Bronchial epithelial cell (primary cell): ENCODE data around the gene AMZ2. TPM values are rescaled to one million over a fixed set of nuclear protein-coding genes. Genes with fewer than 3 reads are reported as not detected.
"Not testable (repeated sequence)": the region's sequence is repeated elsewhere in the genome, so short reads cannot be mapped to it uniquely, and the experiment has no call there.

ENCODE experiments used
- DNase-seq: peaks from one replicate; pipeline ENCODE4 v3.0.0-alpha.2; 2010; ENCODE audit warnings: low read depth
- FAIRE-seq: peaks from 2 replicates; lab custom pipeline; 2011; peaks lifted over from hg19 to GRCh38; lab: Jason Lieb, UNC
- H3K27me3 ChIP-seq: 2 replicates; pipeline ENCODE4 v1.5.1; 2011; ENCODE audit warnings: low read length; ENCODE audit not compliant: control insufficient read depth, insufficient read depth
- H3K36me3 ChIP-seq: 2 replicates; pipeline ENCODE4 v1.5.1; 2011; ENCODE audit warnings: low read length; ENCODE audit not compliant: control insufficient read depth, insufficient read depth
- H3K4me3 ChIP-seq: 2 replicates; pipeline ENCODE4 v1.5.1; 2011; ENCODE audit warnings: mild to moderate bottlenecking, low read depth, low read length, control low read depth
- CTCF ChIP-seq: IDR thresholded peaks from 2 replicates; pipeline ENCODE4 v1.5.1; 2011; ENCODE audit warnings: mild to moderate bottlenecking, moderate library complexity, low read length, control low read depth, inconsistent platforms; ENCODE audit not compliant: insufficient read depth, severe bottlenecking
- total RNA-seq: library from RNA; depleted of rRNA; stranded (reverse); fragments of >200 nt; gene quantifications from 2 replicates; pipeline ENCODE4 v1.2.1, GENCODE V29; 2014

The AMZ2 gene
- total RNA-seq, 1 donor from 2014 or later: 107 TPM

- DNase-seq: no peak
- H3K27me3 ChIP-seq: no peaks in the 10 kb centered on the region
- H3K36me3 ChIP-seq: no peaks in the 10 kb centered on the region
- peak; percentile 58 for FAIRE-seq
- no peak for TF ChIP-seq CTCF
- no peak overlapping the region for H3K4me3 ChIP-seq
These were observed 18.8 kb upstream of the AMZ2 start for GRCh38 chr17:68228817-68229570.

- TF ChIP-seq CTCF: no peak
- DNase-seq: no peak
- Histone ChIP-seq H3K36me3 (no peaks in the 10 kb centered on the region), H3K4me3 (no peak overlapping the region), H3K27me3 (no peaks in the 10 kb centered on the region)
- FAIRE-seq: no peak
These were observed 18.2 kb upstream of the AMZ2 start for GRCh38 chr17:68229619-68230018.

- not testable (repeated sequence) for H3K4me3 ChIP-seq, H3K27me3 ChIP-seq
These were observed 16.7 kb upstream of the AMZ2 start for GRCh38 chr17:68231131-68231530.

GRCh38 chr17:68231541-68231940 lies 16.3 kb upstream of the AMZ2 start:
- FAIRE-seq (no peak), DNase-seq (peak; percentile 60)
- Histone ChIP-seq H3K36me3 (no peaks in the 10 kb centered on the region), H3K4me3 (no peak overlapping the region), H3K27me3 (no peaks in the 10 kb centered on the region)
- no peak for TF ChIP-seq CTCF

More at GRCh38 chr17:68231131-68231530, 16.7 kb upstream of the AMZ2 start:
- DNase-seq: peak; percentile 47
- not testable (repeated sequence) for FAIRE-seq, H3K36me3 ChIP-seq

- peak; percentile 75 for DNase-seq
- H3K27me3 ChIP-seq, H3K4me3 ChIP-seq, H3K36me3 ChIP-seq: not testable (repeated sequence)
- peak; percentile 62 for FAIRE-seq
These were observed 15.1 kb upstream of the AMZ2 start for GRCh38 chr17:68232741-68233140.

- H3K4me3 ChIP-seq, H3K27me3 ChIP-seq, H3K36me3 ChIP-seq, FAIRE-seq: not testable (repeated sequence)
- peak; percentile 94 for DNase-seq
These were observed 13.0 kb upstream of the AMZ2 start for GRCh38 chr17:68234726-68235335.

- not testable (repeated sequence) for H3K36me3 ChIP-seq, H3K4me3 ChIP-seq, H3K27me3 ChIP-seq, FAIRE-seq, DNase-seq
These were observed 12.5 kb upstream of the AMZ2 start for GRCh38 chr17:68235336-68235791.

- not testable (repeated sequence) for H3K27me3 ChIP-seq, FAIRE-seq, DNase-seq, H3K4me3 ChIP-seq, H3K36me3 ChIP-seq
These were observed 10.3 kb upstream of the AMZ2 start for GRCh38 chr17:68237369-68238163.
